HepG2 (cell line): Measurements from ENCODE around the gene SPG7. TPM values are rescaled to one million over a fixed set of nuclear protein-coding genes. Genes with fewer than 3 reads are reported as not detected.

Source experiments
- ATM ChIP-seq: fragments of 450-650 bp; IDR thresholded peaks from 2 replicates; pipeline ENCODE4 v1.7.1; 2017; ENCODE audit warnings: mild to moderate bottlenecking, borderline replicate concordance
- DR1 ChIP-seq: sonication (generic); formaldehyde crosslinking; IDR thresholded peaks from 2 replicates; pipeline ENCODE4 v1.8.0; 2021; ENCODE audit warnings: mild to moderate bottlenecking, missing genetic modification reagents, inconsistent platforms
- FOXC1 ChIP-seq: sonication (generic); formaldehyde crosslinking; IDR thresholded peaks from 2 replicates; pipeline ENCODE4 v1.8.0; 2022; ENCODE audit warnings: mild to moderate bottlenecking, missing genetic modification reagents, borderline replicate concordance
- GATA4 ChIP-seq: sonication (generic); IDR thresholded peaks from 2 replicates; pipeline ENCODE4 v1.6.1; 2016; ENCODE audit warnings: antibody characterized with exemption, low read depth, borderline replicate concordance
- HOXA3 ChIP-seq: sonication (generic); formaldehyde crosslinking; IDR thresholded peaks from 2 replicates; pipeline ENCODE4 v1.5.0; 2020; ENCODE audit warnings: missing genetic modification reagents
- KMT2A ChIP-seq: sonication (generic); formaldehyde crosslinking; IDR thresholded peaks from 2 replicates; pipeline ENCODE4 v1.4.0; 2020; ENCODE audit warnings: missing genetic modification reagents
- LCORL ChIP-seq, 2 experiments: fragments of 450-650 bp in 1 of 2; sonication (generic) in 1 of 2; formaldehyde crosslinking in 1 of 2; IDR thresholded peaks; 2 replicates each; pipeline versions ENCODE4 v1.5.0 to v1.6.1; 2017 to 2020; ENCODE audit warnings: antibody characterized with exemption in 1 of 2, missing genetic modification reagents in 1 of 2
- RFX1 ChIP-seq: fragments of 450-650 bp; IDR thresholded peaks from 2 replicates; pipeline ENCODE4 v1.6.1; 2017
- YEATS4 ChIP-seq: sonication (generic); formaldehyde crosslinking; IDR thresholded peaks from 2 replicates; pipeline ENCODE4 v1.4.0; 2020; ENCODE audit warnings: missing genetic modification reagents, borderline replicate concordance
- ZBTB3 ChIP-seq: sonication (generic); formaldehyde crosslinking; IDR thresholded peaks from 2 replicates; pipeline ENCODE4 v1.4.0; 2020; ENCODE audit warnings: low read depth, mild to moderate bottlenecking, moderate library complexity, missing genetic modification reagents, borderline replicate concordance
- ZBTB7B ChIP-seq: sonication (generic); formaldehyde crosslinking; IDR thresholded peaks from 2 replicates; pipeline ENCODE4 v1.4.0; 2020; ENCODE audit warnings: missing genetic modification reagents
- ZEB1 ChIP-seq: IDR thresholded peaks from 2 replicates; pipeline ENCODE4 v1.6.1; 2012; ENCODE audit warnings: mild to moderate bottlenecking, low read depth, inconsistent platforms; ENCODE audit not compliant: insufficient replicate concordance
- ZFX ChIP-seq: sonication (generic); formaldehyde crosslinking; IDR thresholded peaks from 2 replicates; pipeline ENCODE4 v1.4.0; 2020; ENCODE audit warnings: mild to moderate bottlenecking, low read depth, missing genetic modification reagents, moderate library complexity
- ZKSCAN8 ChIP-seq: IDR thresholded peaks from 2 replicates; pipeline ENCODE4 v1.6.1; 2016; ENCODE audit warnings: borderline replicate concordance, missing genetic modification reagents, missing compliant biosample characterization
- ZNF124 ChIP-seq: sonication (generic); formaldehyde crosslinking; IDR thresholded peaks from 2 replicates; pipeline ENCODE4 v1.4.0; 2020; ENCODE audit warnings: missing genetic modification reagents
- ZNF567 ChIP-seq: sonication (generic); formaldehyde crosslinking; IDR thresholded peaks from 2 replicates; pipeline ENCODE4 v1.8.1; 2023; ENCODE audit warnings: mild to moderate bottlenecking, missing genetic modification reagents, borderline replicate concordance
- ZNF761 ChIP-seq: sonication (generic); formaldehyde crosslinking; conservative IDR thresholded peaks from 2 replicates; pipeline ENCODE4 v1.4.0; 2020; ENCODE audit warnings: mild to moderate bottlenecking, missing genetic modification reagents
- ZNF784 ChIP-seq: sonication (generic); formaldehyde crosslinking; IDR thresholded peaks from 2 replicates; pipeline ENCODE4 v1.5.1; 2020; ENCODE audit warnings: missing genetic modification reagents, mild to moderate bottlenecking, borderline replicate concordance
- polyA plus RNA-seq, 8 experiments: library from polyadenylated mRNA; depleted of rRNA in 3 of 8; stranded (reverse) in 7 of 8; unstranded in 1 of 8; fragments of >200 nt; fragmentation: Illumina TruSeq in 4 of 8; extraction: Trizol in 4 of 8; gene quantifications; 2 replicates each; pipeline versions ENCODE4 v1.2.1 to v1.2.3, GENCODE V29; 2011 to 2016; ENCODE audit warnings: low read depth in 4 of 8, missing spikeins in 1 of 8, mixed read lengths in 1 of 8; ENCODE audit not compliant: insufficient read depth in 1 of 8
- total RNA-seq, 5 experiments: library from RNA; depleted of rRNA; stranded (reverse); fragments of >200 nt; fragmentation: Illumina TruSeq; extraction: Trizol; gene quantifications; 2 replicates each; pipeline ENCODE4 v1.2.3, GENCODE V29; 2016; ENCODE audit warnings: low read depth in 1 of 5
- TF ChIP-seq, protein P1 (sequence below): IDR thresholded peaks from 2 replicates; pipeline ENCODE4 v1.6.1; 2016
- TF ChIP-seq, protein P2 (sequence below): IDR thresholded peaks from 2 replicates; pipeline ENCODE4 v1.6.1; 2018; ENCODE audit warnings: missing genetic modification reagents
- TF ChIP-seq, protein P3 (sequence below), 2 experiments: sonication (generic) in 1 of 2; formaldehyde crosslinking in 1 of 2; IDR thresholded peaks; 2 replicates each; pipeline versions ENCODE4 v1.4.0 to v1.6.1; 2018 to 2020; ENCODE audit warnings: missing genetic modification reagents in 2 of 2, borderline replicate concordance in 1 of 2, low read depth in 1 of 2, mild to moderate bottlenecking in 1 of 2, missing biosample characterization in 1 of 2
- TF ChIP-seq, protein P4 (sequence below): fragments of 450-650 bp; IDR thresholded peaks from 2 replicates; pipeline ENCODE4 v1.6.1; 2017

SPG7 gene
- total and polyA plus RNA-seq, 2 of the 13 experiments (the other 11 are each of a cell fraction or from before 2014, with no cell fraction given), result 66.0 to 136 TPM

DNA sequence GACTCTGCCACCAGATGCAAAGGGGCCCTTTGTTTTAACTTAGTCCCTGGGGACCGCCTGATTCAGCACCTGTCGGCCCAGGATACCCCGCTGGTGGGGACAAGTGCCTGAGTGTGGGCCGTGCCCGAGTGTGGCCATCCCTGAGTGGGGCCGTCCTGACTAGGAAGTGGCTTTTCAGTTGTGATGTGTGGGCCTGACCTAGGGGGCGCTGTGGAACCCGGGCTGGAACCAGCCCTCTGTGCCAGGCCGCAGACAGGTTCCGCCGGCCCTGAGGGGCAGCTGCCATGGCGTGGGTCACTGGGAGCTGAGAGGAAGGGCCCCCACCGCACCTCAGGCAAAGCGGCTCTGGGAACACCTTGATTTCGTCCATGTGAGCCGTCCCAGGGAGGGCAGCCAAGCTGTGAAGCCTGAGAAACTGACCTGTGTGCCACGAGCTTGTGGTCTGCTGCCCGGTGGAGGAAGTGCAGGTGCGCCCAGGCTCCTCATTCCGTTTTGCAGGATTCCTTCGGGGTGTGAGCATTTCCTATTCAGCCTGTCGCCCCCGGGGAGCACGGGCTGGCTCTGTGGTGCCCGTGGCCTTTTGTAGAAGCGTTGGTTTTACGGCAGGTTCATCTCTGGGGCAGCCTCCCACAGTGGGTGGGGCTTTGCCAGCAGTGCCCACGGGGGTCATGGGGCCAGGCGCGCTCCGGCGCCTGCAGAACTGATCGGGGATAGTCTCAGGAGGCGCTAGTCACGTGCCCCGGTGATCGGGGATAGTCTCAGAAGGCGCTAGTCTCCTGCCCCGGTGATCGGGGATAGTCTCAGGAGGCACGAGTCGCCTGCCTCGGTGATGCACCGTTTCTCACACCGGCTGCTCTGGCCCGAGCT is 57.5 kb downstream of the SPG7 start (continued):
- TF ChIP-seq, protein P1, sequence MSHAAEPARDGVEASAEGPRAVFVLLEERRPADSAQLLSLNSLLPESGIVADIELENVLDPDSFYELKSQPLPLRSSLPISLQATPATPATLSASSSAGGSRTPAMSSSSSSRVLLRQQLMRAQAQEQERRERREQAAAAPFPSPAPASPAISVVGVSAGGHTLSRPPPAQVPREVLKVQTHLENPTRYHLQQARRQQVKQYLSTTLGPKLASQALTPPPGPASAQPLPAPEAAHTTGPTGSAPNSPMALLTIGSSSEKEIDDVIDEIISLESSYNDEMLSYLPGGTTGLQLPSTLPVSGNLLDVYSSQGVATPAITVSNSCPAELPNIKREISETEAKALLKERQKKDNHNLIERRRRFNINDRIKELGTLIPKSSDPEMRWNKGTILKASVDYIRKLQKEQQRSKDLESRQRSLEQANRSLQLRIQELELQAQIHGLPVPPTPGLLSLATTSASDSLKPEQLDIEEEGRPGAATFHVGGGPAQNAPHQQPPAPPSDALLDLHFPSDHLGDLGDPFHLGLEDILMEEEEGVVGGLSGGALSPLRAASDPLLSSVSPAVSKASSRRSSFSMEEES (CRISPR knock-in tag), result no peak
- TF ChIP-seq ZBTB3 (CRISPR knock-in tag), result no peak; the same call in 1 of the 2 replicates
- no peak for TF ChIP-seq RFX1
- TF ChIP-seq ZFX (CRISPR knock-in tag), result peak; percentile 88
- no peak; the same call in 1 of the 2 replicates for TF ChIP-seq ZNF124 (CRISPR knock-in tag)
- TF ChIP-seq, protein P2, sequence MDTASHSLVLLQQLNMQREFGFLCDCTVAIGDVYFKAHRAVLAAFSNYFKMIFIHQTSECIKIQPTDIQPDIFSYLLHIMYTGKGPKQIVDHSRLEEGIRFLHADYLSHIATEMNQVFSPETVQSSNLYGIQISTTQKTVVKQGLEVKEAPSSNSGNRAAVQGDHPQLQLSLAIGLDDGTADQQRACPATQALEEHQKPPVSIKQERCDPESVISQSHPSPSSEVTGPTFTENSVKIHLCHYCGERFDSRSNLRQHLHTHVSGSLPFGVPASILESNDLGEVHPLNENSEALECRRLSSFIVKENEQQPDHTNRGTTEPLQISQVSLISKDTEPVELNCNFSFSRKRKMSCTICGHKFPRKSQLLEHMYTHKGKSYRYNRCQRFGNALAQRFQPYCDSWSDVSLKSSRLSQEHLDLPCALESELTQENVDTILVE (CRISPR knock-in tag), result no peak
- no peak for TF ChIP-seq FOXC1 (CRISPR knock-in tag)
- no peak; the same call in 1 of the 2 replicates for TF ChIP-seq ZNF761 (CRISPR knock-in tag)
- peak; percentile 69; the same call in 1 of the 2 replicates for TF ChIP-seq HOXA3 (CRISPR knock-in tag)
- TF ChIP-seq, protein P3, sequence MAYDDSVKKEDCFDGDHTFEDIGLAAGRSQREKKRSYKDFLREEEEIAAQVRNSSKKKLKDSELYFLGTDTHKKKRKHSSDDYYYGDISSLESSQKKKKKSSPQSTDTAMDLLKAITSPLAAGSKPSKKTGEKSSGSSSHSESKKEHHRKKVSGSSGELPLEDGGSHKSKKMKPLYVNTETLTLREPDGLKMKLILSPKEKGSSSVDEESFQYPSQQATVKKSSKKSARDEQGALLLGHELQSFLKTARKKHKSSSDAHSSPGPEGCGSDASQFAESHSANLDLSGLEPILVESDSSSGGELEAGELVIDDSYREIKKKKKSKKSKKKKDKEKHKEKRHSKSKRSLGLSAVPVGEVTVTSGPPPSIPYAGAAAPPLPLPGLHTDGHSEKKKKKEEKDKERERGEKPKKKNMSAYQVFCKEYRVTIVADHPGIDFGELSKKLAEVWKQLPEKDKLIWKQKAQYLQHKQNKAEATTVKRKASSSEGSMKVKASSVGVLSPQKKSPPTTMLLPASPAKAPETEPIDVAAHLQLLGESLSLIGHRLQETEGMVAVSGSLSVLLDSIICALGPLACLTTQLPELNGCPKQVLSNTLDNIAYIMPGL (CRISPR knock-in tag; IDR thresholded peaks at IDR 0.05; ENCODE audit: borderline replicate concordance in 1 of 2, low read depth in 1 of 2), result peak; percentile 79 to 89; a peak in 3 of 4 replicates
- peak; percentile 97 for TF ChIP-seq ZNF567 (CRISPR knock-in tag)
- peak; percentile 66; the same call in 1 of the 2 replicates for TF ChIP-seq ZNF784 (CRISPR knock-in tag)
- no peak for TF ChIP-seq LCORL (IDR thresholded peaks at IDR 0.05)
- TF ChIP-seq LCORL (CRISPR knock-in tag; IDR thresholded peaks at IDR 0.05), result no peak; the same call in 1 of the 2 replicates
- TF ChIP-seq KMT2A (CRISPR knock-in tag), result 0 out of 2 replicates have a peak, but pooled peaks have one; percentile 44
- TF ChIP-seq DR1, result peak; percentile 48
- TF ChIP-seq, protein P4, sequence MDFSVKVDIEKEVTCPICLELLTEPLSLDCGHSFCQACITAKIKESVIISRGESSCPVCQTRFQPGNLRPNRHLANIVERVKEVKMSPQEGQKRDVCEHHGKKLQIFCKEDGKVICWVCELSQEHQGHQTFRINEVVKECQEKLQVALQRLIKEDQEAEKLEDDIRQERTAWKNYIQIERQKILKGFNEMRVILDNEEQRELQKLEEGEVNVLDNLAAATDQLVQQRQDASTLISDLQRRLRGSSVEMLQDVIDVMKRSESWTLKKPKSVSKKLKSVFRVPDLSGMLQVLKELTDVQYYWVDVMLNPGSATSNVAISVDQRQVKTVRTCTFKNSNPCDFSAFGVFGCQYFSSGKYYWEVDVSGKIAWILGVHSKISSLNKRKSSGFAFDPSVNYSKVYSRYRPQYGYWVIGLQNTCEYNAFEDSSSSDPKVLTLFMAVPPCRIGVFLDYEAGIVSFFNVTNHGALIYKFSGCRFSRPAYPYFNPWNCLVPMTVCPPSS, result no peak
- no peak for TF ChIP-seq ATM
- TF ChIP-seq GATA4, result no peak
- TF ChIP-seq YEATS4 (CRISPR knock-in tag), result peak; percentile 39; the same call in 1 of the 2 replicates
- TF ChIP-seq ZBTB7B (CRISPR knock-in tag), result peak; percentile 56
- peak; percentile 84 for TF ChIP-seq ZEB1
- TF ChIP-seq ZKSCAN8 (CRISPR knock-in tag), result no peak
